GM18861 (cell line): ENCODE measurements around the gene CRISPLD2.
"Not testable (repeated sequence)": the region's sequence is repeated elsewhere in the genome, so short reads cannot be mapped to it uniquely, and the experiment has no call there.

Experiments
- ATAC-seq: cut with Tn5 transposase; IDR thresholded peaks from one replicate; pipeline ENCODE4 v1.9.1; 2021; ENCODE audit not compliant: unreplicated experiment

Gene CRISPLD2

DNA sequence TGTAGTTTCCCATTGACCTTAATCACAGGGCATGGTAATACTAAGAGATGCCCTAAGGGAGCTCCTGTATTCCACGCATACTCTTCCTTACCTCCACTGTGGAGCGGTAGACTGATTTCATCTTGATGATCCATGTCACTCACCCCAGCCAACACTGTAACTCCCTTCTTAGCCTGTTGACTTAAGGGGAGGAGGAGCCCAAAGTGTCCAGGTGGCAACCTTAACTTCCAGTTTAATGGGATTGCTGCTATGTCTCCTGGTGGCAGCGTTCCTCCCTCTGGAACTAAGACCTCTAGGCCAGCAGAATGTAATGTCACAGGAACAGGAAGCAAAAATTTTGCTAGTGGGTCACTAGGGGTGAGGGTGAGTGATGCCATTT, 36.4 kb downstream of the CRISPLD2 start:
- ATAC-seq, result not testable (repeated sequence)

DNA sequence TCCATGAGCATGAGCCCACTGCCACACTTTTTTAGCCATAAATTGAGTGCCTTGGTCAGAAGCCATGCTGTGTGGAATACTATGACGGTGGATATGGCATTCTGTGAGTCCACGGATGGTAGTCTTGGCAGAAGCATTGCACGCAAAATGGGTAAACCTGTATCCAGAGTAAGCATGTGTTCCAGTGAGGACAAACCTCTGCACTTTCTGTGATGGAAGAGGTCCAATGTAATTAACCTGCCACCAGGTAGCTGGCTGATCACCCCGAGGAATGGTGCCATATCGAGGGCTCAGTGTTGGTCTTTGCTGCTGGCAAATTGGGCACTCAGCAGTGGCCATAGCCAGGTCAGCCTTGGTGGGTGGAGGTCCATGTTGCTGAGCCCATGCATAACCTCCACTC, 37.0 kb downstream of the CRISPLD2 start:
- not testable (repeated sequence) for ATAC-seq

DNA sequence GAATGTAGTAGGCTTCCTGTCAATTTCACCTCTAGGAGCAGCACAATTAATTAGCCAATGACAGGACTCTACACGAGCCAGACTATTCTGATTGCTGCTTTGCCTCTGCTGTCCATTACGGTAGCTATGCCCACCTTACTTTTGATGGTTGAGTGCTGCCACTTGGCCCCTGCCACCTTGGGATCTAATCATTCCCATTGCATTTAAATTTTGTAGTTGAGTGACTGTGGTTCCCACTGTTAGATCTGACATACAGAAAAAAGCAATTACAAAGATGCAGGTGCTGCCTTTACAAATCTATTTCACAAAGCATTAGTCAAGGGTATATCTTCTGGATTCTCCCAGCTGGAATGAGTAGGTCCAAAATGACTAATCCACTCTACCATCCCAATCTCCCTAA, 39.9 kb downstream of the CRISPLD2 start:
- ATAC-seq, result no peak

DNA sequence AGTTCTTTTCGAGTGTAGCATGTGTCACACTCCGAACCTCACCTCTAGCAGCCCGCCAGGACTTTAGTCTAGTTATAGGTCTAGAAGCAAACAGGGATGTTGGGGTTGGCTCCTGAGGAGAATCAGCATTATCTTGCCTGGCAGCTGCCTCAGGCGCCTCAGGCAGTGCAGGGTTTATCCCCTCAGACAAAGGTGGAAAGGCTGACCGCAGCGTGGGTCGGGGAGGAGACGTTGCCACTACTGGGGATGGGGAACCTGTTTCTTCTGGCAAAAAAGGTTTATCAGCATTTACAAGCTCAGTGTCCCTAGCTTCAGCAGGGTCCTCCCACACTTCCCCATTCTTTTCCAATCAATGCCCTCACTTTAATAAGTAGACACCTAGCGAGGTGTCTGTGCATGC, 40.6 kb downstream of the CRISPLD2 start:
- no peak for ATAC-seq

DNA sequence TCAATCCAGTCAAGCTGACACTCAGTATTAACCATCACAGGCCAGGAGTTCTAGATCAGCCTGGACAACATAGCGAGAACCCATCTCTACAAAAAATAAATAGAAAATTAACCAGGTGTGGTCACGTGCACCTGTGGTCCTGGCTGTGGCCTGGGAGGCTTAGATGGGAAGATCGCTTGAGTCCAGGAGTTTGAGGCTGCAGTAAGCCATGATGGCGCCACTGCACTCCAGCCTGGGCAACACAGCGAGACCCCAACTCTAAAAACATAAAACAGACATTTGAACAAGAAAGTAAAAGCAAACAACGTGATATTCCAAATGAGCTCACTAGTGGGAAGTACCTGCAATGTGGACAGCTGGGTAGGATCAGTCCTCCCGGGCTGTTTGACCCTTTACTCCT, 41.9 kb downstream of the CRISPLD2 start:
- ATAC-seq, result no peak

DNA sequence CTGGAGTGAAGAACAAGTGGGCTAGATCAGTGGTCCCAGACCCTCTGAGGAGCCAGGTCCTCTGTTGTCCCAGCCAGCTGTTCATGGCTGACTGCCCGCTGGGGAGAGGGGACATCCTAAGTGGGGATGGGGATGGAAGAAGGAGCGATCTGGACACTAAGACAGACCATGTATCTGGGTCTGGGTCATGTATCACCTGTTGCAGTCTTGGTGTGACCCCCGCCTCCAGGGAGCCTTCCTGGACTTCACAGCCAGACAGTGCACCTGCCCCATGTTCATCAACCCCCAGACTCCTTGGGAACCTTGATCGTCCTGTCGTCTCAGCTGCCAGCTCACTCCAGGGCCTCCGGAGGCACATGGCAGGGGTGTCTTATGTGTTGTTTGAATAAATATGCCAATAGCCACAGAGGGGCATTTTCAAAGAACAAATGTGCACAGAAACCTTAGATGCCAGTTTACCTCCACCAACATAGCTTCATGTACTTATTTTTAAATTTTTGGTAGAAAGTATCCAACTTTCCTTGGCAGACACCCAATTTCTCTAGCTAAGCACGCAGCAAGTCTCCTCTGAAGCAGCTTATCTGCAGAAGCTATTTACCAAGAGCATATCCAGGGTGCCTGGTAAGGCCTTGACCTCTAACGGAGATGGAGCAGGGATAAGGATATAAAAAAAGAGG, 43.2 kb downstream of the CRISPLD2 start:
- ATAC-seq, result no peak

DNA sequence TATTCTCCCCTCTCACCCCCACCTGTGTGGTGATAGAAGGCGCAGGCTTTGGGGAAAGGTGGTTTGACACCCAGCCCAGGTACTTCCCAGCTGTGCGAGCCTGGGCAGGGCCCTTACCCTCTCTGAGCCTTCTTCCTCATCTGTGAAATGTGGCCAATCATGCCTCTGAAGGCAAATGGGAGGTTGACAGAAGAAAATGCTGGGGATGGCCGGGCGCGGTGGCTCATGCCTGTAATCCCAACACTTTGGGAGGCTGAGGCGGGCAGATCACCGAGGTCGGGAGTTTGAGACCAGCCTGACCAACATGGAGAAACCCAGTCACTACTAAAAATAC, 43.7 kb downstream of the CRISPLD2 start:
- no peak for ATAC-seq

DNA sequence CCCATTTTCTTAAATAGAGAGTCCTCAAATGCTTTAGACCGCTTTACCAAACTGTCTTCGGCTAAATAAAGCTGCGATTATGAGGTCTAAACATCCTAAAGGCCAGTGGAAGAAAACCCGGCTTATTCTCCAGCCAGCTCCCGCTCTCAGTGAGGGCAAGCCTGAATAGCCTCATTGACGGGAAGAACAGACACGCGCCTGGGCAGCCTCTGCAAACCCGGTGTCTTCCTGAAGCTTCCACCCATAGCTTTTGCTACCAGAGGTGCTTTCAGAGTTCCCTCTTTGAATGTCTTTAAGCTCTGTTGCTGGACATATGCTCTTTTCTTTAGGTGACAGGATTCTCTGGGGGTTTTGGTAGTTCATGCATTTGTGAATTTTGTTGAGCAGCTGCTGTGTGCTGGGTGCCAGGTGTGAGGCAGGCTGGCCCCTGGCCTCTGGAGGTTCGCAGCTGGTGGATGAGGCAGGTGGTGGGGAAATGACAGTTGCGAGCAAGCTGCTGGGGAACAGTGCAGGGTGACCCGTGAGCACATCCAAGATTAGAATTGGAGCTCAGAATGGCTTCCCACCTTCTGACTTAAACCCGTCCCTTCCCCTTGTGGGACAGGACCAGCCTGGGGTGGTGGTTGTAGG, 44.7 kb downstream of the CRISPLD2 start:
- ATAC-seq, result no peak

DNA sequence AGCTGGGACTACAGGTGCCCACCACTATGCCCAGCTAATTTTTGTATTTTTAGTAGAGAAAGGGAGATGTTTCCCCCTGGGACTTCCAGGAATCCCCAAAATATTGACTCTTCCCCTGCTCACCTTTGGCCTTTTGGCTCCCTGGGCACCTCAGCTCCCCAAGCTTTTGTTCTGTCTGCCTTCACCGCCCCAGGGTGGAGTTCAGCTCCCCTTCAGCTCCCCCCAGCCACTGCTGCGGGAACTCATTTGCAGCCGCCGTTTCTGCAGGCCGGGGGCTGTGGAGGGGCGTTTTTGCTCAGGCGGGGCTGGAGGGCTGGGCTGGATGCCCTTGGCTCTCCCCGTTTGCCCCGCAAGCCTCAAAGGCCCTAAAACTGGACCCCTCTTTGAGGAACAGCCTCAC, 47.9 kb downstream of the CRISPLD2 start:
- ATAC-seq, result no peak

DNA sequence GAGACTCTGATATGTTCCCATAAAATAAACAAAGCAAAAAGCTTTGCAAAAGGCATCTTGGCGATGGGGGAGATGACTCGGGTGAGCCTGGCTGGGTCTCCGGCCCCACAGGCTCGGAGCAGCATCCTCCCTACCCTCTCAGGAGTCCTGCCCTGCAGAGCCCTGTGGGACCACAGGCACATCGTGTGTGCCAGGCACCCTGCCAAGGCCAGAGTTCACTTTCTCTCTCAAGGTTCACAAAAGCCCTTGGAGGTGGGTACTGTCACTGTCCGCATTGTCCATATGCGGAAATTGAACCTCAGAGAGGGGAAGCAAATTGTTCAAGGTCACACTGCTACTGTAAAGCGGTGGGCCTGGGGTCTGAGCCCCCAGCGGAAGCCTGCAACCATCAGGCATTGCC, 48.5 kb downstream of the CRISPLD2 start:
- ATAC-seq, result no peak

DNA sequence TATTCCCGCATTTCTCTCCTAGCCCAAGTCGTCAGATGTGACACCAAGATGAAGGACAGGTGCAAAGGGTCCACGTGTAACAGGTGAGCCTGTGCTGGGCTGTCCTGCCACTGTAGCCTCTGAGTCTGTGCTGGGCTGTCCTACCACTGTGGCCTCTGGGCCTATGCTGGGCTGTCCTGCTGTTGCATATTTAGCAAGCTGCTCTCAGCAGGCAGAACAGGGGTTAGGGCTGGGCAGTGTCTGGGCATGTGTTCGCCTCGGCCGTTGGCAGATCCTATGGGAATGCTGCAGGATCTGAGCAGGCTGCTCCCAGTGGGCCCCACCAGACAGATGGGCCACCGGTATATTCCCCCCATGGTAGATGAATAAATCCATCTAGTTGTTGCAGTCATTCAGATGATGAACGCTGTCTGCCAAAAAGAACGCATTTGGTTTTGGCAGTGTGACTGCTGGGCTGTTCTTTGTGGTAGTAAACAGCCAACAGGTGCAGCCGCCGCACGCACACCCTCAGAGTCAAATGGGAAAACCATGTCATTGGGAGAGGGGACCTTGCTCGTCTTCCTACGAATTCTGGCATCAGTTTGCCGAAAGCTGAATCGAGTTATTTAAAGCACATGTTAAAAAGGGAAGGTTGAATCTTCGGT, 49.2 kb downstream of the CRISPLD2 start:
- no peak for ATAC-seq

DNA sequence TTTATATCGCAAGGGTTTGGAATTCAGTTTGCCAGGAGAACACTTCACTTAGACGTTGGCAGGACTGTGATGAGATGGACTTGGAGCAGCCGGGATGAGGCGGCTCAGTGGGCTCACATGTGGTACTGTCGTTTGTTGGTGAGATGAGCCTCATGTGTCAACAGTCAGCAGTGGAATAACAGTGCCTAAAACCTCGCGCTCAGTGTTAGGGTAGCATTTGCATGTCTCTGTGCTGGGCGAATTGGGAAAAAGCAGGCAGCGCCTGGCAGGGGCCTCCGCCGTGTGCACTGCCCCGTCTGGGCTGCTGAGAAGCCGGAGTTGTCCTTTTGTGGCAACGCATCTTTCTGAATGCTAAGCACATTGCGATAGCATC, 49.7 kb downstream of the CRISPLD2 start:
- no peak for ATAC-seq

DNA sequence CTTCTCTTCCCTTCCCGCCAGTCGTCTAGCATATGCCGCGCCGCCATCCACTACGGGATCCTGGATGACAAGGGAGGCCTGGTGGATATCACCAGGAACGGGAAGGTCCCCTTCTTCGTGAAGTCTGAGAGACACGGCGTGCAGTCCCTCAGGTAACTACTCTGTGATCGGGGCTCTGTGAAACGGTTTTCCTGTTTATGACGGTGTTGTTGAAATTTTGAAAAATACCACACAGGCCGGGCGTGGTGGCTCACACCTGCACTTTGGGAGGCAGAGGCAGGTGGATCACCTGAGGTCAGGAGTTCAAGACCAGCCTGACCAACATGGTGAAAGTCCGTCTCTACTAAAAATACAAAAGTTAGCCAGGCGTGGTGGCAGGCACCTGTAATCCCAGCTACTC, 53.2 kb downstream of the CRISPLD2 start:
- not testable (repeated sequence) for ATAC-seq

DNA sequence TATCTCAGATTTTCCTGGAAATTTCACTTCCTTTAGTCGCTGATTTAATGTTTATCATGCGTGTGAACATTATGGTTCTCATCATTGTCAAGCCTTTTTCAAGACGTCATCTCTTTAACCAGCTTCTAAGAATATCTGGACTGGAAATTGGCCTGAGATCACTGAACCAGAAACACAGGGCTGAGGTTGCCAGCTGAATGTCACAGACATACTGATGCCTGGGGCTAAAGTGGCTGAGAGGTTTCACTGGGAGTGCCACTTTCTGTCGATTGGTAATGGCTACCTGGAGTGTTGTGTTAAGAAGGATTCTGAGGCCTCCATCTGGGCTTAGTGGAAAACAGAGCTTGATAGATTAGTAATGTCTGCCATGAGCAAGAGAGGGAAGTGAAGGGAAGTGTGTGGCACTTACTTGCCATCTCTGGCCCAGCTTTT, 54.2 kb downstream of the CRISPLD2 start:
- ATAC-seq, result no peak

DNA sequence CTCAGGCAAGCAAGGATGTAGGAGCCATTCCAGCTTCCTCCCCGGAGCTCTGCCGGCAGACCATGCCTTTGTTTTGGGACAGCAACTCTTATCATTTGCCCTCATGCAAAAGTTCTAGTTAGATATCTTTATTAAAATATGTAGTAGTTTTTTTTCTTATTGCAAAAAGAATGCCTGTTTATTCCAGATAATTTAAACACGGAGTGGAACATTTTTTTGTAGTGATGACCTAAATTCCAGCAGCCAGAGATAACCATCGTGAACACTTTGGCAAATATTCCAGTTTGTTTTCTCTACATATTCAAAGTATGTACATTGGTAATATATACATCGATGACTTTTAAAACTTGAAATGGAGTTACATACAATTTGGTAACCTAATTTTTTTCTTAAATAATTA, 54.8 kb downstream of the CRISPLD2 start:
- ATAC-seq, result no peak

DNA sequence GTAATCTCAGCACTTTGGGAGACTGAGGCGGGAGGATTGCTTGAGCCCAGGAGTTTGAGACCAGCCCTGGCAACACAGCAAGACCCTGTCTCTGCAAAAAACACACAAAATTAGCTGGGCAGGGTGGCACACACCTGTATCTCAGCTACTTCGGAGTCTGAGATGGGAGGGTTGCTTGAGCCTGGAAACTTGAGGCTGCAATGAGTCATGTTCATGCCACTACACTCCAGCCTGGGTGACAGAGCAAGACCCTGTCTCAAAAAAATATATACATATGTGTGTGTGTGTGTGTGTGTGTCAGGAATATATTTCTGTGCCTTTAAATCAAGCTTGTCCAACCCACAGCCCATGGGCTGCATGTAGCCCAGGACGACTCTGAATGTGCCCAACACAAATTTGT, 55.2 kb downstream of the CRISPLD2 start:
- ATAC-seq, result no peak

DNA sequence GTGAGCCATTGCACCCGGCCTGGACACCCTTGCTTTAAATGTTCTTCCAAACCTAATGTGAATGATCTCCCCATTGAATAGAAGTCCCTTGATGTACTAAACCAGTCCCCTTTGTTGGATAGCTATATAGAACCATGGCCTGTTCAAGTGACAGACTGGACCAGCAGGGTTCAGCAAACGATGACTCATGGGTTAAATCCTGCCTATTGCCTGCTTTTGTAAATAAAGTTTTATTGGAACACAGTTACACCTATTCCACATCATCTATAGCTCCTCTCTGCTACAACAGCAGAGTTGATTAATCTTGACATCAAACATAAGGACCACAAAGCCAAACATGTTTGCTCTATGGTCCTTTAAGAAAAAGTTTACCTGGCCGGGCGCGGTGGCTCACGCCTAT, 56.1 kb downstream of the CRISPLD2 start:
- ATAC-seq, result no peak

DNA sequence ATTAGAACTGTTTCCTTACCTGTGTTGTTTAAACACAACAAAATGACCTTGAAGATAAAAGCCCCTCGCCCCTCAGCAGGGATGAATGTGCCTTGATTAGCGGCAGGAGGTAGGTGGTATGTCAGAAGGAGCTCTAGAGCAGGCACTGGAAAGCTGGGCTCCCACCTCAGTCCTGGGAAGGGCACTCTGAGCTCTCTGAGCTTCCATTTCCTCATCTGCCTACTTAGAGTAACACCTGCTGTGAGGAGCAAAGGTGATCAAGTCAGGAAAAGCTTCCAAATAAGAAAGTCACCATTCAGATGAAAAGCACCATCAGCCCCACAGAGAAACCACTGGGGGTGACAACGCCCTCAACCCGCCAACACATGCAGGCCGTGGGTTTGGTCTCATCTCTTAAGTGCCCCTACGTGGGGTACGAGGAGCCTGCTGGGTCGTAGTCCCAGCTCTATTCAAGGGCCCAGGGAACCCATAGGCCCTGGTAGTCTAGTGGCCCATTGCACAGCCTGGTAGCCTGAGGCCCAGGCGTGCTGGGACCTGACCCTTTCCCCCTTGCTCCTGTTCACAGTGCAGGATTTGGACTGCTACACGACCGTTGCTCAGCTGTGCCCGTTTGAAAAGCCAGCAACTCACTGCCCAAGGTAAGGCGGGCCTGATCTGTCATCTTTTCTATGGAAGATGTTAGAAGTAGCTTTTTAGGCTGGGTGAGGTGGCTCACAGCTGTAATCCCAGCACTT, 57.3 kb downstream of the CRISPLD2 start:
- ATAC-seq, result no peak

DNA sequence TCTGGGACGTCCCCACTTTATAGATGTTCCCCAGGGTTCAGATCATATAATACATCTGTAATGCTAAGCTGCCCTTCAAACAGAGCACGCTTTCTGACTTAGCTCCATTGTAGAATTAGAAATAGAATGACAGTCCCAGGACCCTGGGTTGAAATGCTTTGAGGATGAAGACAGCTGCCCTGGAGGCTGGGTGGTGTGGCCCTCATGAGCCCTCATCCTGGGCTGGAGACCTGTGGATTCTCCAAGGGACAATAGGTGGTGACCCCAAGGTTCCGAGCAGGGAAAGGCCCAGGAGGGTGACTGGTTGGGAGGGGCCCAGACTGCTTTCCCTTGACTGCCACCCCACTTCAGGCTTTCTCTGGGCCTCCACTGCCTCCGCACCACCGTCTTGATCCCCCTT, 59.0 kb downstream of the CRISPLD2 start:
- ATAC-seq, result no peak

DNA sequence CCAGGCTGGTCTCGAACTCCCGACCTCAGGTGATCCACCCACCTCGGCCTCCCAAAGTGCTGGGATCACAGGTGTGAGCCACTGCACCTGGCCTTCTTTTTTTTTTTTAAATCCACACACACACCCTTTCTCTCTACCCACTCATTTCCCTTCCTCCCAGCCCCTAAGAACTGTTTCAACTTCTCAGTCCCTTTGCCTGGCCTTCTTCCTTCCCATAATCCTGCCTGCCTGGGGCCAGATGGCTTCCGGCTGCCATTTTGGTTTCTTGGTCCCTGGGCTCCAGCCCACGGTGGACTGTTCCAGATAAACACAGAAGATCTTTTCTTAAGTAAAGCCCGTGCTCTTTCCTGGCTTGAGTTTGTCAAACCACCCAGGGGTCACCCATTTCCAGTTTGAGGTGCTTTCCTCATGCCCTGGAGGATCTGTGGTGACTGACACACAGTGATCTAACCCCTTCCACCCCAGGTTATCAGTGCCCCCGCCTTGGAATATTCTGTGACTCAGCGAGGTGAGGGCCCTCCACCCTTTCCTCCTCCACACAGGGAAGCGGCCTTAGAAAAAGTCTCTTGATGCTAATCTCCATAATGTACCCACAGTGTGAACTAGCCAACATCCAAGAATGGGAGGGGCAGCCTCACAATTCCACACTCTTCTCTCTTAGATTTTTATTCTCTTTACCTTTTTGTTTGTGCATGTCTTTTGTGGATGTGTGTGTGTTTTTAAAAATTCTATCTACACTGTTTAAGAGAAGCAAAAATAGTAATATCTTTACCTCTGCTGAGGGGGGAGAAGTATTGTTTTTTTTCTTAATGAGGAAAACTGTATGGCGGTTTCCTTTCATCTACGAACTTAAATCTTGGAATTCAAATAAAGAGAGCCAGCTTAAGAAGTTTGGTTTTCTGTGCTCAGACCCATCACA, 60.0 kb downstream of the CRISPLD2 start:
- ATAC-seq, result no peak
